ENCODE data around the gene PPM1F.
"Not testable (repeated sequence)": the region's sequence is repeated elsewhere in the genome, so short reads cannot be mapped to it uniquely, and the experiment has no call there.

The PPM1F gene

DNA sequence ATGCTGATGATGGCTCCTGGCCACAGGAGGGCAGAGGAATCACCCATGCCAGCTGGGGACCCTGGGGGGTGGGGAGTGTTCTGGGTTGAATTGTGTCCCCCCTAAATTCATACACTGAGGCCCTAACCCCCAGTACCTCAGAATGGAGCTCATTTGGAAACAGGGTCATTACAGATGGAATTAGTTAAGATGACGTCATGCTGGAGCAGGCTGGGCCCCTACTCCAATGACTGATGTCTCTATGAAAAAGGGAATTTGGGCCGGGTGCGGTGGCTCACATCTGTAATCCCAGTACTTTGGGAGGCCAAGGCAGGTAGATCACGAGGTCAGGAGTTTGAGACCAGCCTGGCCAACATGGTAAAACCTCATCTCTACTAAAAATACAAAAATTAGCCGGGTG, 12.7 kb downstream of the PPM1F start:
- not testable (repeated sequence) for DNase-seq

DNA sequence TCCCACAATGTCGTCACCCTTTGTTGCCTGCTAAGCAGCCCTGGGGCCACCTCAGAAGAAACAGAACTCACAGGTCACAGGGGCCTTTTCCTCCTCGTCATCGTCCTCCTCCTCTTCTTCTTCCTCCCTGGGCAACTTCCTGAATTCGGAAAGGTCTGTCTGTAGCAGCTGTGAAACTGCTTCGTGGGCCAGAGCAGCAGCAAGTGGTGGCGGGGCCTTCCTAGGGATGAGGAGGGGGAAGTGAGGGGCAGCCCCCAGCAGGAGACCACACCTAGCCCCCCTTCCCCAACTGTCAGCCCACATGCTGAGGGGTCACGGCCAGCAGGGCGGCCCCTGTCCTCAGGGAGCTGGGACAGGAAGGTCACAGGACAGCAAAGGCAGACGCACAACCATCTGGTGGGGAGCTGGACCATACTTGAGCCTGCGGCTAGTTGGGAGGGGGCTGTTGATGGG, 13.2 kb downstream of the PPM1F start:
- peak; percentile 14 to 74 for DNase-seq

DNA sequence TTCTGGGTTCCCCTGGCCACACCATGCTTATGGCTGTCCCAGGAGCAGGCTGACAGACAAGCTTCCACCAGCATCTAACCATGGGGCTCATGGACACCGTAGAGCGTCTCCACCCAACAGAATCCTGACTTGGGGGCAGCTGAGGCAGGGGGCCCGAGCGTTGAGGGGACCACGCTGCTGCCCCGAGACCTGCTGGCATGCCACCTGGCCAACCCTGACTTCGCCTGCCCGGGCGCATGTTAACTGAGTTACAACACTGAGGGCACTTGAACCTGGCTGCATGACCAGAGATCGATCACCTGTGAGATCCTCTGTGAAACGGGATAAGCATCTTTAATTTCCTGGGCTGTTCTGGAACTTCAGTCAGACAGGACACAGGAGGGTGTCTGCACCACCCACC, 13.7 kb downstream of the PPM1F start:
- no peak for DNase-seq

DNA sequence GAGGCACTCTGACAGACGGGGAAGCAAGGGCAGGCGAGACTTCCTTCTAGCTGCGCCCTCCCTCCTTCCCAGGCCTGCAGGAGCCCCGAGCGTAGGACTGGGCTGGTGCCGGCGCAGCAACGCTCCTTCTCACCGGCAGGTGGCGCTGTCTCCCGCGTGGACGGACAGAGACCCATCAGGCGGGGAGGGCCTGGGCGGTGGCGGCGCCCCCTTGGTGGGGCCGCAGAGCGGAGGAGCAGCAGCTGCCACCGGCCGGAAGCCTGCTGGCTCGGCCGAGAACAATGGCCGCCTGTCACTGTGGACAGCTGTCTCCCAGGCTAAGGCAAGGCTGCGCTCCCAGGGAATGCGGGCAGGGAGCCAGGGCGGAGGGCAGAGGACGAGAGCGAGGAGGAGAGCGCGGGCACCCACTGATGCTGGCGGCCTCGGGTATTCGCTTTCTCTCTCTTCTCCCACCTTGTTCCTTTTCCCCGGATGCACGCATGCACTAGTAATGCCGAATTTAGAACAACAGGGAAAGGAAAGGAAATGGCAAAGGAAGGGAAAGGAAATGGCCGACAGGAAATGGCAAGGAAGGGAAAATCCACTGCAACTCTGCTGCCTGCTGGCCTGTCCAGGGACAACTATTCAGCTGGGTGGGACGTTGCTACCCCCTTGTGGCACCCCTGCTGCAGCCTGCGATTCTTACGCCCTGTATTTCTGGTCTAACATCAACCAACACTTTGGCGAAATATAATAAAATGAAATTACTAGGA, 14.4 kb downstream of the PPM1F start:
- peak; percentile 91 for DNase-seq

DNA sequence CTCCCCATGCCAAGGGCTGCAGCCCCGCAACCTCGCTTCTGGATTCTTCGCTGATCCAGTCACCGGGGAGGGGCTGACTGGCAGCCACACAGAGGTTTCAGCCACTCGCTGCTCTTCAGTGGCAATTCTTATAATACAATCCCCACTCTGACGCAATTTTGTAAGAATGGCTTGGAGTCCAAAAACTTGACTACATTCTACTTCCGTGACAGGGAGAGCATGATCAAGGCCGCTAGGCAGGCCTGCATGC, 14.9 kb downstream of the PPM1F start:
- no peak for DNase-seq

DNA sequence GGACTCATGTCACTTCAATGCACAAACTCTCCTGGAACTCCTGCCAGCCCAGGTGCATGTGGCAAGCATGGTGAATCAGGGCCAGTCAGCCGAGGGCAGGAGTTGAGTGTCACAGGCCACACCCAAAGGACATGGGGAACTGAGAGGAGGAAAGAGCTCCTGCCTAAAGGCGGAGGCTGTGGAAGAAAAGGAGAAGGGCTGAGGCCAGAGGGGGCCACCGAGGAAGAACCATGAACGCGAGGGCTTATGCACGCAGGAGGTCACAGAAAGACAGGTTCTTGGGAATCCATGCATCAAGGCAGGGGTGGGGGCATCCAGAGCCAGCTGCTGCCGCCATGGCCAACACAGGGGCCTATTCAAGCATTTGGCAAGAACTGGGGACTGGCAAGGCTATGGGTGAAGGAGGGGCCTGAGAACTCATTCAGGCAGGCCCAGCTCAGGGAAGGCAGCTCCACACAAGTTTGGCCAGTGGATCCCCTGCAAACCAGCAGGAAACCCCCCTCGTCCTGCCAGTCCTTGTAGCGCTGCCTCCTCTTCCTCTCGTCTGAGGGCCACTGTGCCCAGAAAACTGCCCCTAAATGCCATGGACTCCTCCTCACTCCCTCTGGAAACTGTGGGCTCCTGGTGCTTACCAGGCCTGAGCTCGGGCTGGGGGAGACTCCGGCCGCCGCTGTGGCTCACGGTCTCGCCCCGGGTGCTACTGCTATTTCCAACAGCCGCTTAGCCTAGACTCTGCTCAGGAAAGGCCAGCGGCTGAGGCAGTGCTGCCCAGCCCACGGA, 15.4 kb downstream of the PPM1F start:
- DNase-seq: peak in 1 of 2 donors; percentile 74

DNA sequence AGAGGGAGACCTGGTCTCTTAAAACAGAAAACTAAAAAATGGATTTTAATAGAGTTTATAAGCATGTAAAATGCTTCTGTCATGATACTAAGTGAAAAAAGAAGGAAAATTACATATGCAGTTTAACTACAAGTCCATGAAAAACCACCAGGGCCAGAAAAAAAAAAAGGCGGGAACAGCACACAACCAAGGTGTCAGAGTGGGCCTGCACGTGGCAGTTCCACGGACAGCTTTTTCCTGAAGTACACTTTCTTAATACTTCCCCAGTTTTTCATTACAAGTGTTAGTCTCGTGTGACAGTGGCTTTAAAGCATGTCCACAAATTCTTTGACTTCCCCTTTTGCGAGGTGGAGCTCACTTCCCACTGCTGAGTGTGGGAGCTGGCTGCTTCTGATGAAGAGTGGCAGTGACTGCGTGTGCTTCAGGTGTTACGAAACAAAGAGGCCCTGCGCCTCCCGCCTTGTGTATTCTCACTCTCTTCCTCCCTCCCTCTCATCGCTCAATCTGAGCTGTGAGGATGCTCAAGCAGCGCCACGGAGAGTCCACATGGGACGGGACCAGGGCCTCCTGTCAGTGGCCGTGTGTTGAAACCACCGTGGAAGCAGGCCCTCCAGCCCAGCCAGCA, 16.4 kb downstream of the PPM1F start:
- peak; percentile 26 to 79 for DNase-seq

DNA sequence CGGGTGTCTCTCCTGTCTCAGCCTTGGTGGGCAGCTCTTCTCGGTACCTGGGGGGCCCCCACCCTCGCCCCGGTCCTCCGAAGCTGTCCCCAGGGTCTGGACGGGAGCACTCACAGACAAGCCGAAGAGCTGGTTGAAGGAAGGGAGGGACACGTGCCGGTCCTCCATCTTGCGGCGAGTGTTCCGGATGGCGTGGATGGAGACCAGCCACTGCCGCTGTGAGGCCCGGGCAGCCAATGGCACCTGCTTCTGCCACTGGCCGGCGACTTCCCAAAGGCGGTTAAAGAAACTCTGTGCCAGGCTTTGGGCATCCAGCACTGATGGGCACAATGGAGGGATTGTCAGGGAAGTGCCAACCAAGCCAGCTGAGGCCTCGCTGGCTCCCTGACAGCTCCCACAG, 18.7 kb downstream of the PPM1F start:
- DNase-seq: no peak

DNA sequence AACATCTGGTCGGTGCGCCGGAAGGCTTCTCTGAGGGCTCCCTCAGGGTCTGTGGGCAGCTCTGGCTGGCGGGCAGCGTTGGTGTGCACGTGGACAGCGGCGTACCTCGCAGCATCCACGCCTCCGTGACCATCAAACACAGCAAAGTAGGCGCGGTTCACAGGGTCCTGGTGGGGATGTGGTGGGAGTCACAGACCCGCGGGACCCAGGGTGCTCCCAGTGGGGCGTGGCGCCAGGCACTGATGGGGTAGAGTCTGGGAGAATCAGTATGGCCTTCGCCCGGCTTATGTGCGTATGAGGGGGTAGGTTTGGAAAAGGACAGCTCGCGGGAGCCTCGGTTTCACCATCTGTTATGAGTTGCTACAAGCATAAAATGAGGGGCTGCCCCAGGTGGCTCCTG, 19.2 kb downstream of the PPM1F start:
- DNase-seq: no peak

DNA sequence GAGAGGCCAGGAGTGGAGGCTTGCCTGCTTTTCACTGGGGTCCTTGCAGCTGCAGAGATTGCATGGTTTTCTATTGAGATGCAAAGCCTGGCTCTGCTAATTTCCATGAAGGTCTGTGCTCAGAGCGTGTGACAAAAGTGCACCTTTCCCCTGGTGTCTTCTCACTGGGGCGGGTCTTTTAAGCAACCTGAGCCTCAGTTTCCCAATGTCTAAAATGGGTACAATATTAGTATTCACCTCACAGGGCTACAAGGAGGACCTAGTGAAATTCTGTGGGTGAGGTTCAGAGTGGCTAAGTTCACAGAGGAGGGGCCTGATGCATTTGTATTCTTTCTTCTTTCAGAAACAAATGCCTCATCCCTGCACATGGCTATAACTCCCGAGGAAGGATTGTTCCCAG, 20.3 kb downstream of the PPM1F start:
- no peak for DNase-seq

DNA sequence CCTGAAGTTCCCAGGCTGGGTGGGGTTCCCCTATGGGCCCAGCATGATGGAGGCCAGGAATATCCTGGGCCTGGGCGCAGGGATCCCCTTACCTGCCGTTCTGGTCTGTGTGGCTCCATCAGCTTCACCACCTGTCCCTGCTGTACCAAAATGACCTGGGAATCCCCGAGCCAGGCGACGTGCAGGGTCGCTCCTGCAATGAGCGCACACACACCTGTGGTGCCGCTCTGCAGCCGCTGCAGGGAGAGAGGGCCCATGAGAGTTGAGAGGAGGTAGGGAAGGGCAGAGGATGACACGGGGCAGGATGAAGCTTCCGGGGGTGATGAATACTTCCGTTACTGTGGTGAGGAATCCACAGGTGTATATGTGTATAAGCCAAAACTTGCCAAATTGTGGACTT, 21.6 kb downstream of the PPM1F start:
- DNase-seq: no peak

DNA sequence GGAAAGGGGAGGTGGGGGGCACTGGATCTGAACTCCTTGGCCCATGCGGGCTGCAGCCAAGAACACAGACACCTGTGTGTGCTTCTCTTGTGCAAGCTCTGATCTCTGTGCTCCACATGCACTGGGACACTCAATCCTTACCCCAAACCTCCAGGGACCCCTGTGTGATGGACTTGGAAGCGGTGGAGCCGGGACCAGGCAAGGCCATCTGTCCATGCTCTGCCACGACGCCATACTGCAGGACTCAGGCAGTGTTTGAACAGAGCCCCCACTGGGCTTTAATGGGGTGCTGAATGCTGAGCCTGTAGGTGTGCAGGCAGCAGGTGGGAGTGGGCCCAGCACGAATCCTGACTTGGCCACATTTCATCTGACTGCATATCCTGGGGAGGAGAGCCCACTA, 23.4 kb downstream of the PPM1F start:
- DNase-seq: no peak

DNA sequence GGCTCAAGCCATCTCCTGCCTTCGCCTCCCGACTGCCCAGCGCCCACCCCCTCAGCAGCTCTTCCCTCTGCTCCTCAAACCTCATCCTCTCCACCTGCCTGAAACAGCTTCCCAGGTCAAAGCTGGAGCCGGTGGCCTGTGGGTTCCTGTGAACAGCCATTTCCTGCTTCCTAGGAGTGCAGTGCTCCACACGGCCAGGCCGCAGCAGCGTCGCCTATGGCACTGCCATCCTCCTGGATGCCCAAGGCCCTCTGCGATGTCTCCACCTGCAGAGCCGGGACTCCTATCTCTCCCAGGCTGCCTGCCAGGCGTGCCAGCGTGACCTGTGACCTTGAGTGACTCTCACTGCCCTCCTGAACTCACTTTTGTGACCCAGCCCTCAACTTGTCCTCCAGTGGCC, 24.6 kb downstream of the PPM1F start:
- DNase-seq: no peak

DNA sequence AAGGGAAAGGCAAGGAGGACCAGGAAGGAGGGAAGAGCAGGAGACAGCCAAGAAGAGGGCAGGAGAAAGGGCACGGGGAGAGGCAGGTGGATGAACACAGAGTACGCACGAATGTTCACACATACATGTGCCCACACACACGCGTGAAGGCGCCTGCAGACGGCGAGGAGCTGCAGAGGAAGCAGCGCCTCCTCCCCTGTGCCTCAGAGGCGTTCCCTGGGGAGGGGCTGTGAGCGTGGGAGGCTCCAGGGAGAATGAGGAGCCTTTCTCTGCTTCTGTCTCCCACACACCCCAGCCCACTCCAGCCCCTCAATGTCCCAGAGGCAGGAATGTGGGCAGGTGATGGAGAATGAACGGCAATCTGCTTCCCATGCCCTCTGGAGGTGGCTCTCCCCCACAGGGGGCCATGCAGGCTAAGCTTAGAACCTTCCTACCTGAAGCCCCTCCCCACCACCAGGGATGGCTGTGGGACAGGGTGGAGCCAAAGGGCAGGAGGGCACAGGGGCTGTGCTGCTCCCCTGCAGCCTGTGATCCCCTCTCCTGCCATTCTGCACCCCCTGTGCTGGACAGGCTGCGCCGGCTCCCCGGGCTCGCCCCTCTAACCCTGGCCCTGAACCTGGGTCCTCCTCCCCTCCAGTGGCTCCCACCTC, 25.3 kb downstream of the PPM1F start:
- DNase-seq: no peak

DNA sequence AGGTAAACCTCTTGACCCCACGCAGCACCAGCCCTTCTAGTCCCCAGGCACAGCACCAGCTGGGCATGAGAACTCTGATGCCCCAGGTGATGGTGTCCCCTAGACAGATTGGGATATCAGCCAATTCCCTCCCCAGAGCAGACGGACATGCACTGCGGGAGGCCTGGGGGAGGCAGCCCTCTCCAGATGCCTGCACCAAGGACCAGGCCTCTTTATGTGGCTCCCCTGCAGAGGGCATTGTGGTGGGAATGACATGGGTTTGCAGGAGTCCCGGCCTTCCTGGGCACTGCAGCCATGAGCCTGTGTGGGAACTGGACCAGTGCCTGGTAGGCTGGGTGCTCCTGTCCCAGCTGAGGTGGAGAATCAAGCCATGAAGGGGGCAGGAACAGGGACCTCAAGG, 25.9 kb downstream of the PPM1F start:
- DNase-seq: no peak

DNA sequence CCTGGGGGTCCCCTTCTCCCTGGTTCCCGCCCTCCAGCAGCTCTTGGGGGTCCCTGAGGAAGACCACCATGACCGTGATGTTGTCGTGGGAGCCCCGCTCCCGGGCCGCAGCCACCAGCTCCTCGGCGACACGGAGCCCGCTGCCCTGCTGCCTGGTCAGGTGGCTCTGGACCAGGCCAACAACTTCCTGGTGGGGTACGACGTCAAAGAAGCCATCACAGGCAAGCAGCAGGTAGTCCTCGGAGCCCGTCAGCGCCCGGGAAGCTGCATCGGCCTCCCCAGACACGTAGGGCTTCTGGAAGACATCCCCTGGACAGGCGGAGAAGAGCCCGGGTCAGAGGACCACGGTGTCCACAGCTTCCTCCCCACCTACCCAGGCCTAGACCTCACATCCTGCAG, 29.5 kb downstream of the PPM1F start:
- DNase-seq: no peak

DNA sequence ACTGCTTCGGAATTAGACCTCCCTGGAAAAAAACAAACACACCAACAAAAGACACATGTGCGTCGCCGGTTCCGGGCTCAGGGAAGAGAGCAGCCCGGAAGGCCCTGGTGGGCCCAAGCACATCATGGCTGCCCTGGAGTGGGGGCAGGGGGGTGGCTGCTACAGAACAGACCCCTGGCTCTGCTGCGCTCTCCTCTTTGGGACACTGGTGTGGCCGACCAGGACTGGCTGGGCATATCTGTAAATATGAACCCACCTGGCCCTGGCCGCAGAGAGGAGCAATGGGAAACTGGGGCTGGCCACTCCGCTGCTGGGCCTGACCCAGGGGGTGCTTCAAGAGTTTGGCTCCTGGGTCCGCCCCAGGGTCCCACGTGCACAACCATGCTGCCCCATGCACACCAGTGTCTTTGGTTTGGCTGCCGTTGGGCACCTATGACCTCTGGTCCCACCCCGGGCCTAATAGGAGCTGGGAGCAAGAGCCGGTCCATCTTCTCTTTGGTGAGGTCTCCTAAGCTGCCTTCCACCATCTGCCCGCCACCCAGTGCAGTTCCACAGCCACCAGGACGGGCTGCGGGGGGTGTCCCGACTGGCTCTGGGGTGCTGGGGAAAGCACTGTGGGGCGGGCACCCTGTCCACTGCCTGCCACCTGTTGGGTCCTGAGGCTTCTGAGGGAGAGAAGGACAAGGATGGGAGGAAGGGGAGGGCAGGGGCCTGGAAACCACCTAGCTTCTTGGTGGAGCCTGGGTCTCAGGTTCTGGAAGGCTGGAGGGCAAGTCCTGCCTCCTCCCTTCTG, 30.1 kb downstream of the PPM1F start:
- DNase-seq: no peak

DNA sequence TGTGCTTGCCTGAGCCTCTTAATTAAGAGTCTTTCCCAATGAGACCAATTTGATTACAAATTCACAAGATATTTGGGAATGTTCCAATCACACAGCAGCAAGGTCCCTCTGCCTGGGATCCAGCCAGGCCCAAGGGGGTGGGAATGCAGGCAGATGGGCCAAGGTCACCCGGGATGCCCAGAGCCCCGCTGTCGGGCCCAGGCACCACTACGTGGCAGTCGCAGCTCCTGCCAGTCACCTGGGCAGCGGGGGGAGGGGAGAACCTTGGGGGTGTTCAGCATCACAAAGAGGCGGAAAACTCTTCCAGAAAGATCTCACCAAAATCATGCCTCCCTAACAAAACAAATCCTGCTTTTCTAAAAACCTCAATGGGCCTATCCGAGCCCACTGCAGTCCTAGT, 30.9 kb downstream of the PPM1F start:
- no peak for DNase-seq

DNA sequence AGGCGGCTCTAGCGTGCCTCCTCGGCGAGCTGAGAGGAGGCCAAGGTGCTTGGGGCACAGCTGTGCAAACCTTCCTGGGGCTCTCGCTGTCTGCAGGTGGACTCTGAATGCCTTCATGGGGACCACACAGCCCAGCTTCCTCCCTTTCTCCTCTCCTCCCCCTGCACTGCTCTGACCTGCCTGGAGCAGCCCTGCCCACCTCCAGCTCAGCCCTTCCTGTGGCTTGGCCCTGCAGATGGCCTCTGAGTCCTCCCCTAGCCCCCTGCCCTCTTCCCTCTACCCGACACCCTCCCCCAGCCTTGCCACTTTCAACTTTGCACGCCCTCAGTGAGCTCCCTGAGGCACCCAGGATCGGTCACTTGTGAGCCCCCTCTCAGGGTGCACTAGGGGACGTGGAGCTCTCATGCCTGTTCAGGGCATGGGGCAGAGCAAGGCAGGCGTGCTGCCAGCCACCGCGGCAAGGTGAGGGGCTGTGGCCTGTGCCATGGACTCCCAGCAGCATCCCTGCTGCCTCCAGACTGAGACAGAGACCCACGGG, 31.4 kb downstream of the PPM1F start:
- no peak for DNase-seq

DNA sequence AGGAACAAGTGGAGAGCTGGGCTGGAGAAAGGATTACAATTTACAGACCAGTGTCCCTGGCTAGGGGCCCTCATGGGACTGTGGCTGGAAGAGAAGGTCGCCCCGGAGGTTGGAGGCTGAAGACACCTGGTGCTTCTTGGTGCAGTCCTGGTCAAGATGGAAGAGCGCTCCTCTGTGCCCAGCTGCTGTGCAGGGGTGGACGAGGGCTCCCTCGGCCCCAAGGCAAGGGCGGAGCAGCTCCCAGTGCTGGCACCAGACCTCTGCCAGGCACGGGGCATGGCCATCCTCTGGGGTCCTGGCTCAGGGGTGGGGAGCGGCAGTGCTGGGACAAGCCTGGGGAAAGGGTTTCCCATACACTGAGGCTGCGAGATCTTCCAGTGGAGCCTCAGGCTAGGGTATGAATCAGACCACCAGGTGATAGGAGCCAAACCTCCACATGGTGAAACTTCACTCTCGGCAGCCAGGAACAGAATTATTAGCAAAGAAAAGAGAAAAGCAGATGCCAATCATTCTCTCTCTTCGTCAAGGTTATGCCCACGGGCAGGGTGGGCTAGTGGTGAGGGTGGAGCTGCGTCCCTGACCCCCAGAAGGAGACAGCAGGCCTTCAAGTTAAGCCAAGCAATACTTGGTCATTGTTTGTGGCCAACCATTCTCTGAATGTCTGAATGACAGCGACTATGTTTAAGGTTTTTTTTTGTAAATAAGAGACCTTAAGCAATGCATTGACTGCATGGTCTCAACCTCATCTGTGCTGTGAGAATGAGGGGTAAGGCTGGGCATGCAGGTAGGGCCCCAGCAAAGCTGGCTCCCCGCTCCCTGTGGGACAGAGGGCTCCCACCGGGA, 32.1 kb downstream of the PPM1F start:
- no peak for DNase-seq

DNA sequence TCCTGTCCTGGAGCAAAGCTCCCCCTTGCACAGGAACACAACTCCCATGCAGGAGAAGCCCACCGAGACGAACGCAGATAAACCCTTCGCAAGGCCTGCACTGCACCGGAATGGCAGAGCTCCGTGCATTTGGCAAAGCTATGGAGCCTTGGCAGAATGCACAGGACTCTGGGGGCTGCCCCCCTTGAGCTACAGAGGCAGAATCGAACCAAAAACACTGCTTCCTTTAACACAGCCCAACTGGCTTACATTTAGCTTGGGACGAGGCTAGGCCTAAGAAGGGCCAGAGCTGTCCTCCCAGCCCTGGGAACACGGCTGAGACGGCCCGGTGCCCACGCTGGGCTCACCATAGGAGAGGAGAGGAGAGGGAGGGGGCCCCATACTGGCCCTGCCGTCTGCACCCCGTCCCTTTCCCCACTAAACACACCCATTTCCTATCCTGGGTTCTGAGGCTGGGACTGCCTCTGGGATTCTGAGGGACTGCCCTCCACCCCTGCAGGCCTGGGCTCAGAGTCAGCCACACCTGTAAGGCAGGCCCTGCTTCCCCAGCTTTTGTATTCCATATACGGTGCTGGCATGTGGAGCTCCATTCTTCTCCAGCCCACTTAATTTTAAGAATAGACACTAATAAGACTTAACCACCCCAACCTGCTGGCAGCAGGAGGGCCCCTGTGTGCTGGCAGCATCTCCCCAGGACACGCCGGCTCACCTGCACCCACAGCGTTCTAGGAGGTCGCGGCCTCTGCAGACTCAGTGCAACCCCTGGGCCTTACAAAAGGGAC, 32.9 kb downstream of the PPM1F start:
- no peak for DNase-seq

Data from CD4-positive, alpha-beta T cell treated with Interleukin-1 beta for 1 hour (primary cell).